GM23338 (cell line): ENCODE data around the gene DAW1. TPM values are rescaled to one million over a fixed set of nuclear protein-coding genes. Genes with fewer than 3 reads are reported as not detected.

ENCODE experiments used
- ATAC-seq: fragments of 200-7000 bp; cut with Tn5 transposase; 3 replicates; pipeline ENCODE4 v1.9.1; 2020
- DNase-seq: peaks from one replicate; pipeline ENCODE4 v3.0.0-alpha.2; 2015; ENCODE audit warnings: low spot score
- H2AFZ ChIP-seq: fragments of 200-600 bp; sonication (generic); 2 replicates; pipeline ENCODE4 v1.8.0; 2016; ENCODE audit warnings: antibody characterized with exemption, mild to moderate bottlenecking, moderate library complexity
- H3F3A ChIP-seq: fragments of 200-600 bp; sonication (generic); replicated peaks from 2 replicates; pipeline ENCODE4 v1.8.0; 2017; ENCODE audit warnings: antibody characterized with exemption, mixed run types, low read depth
- H3K27ac ChIP-seq: fragments of 200-600 bp; sonication (generic); 2 replicates; pipeline ENCODE4 v1.6.1; 2016; ENCODE audit warnings: low read depth
- H3K27me3 ChIP-seq: fragments of 200-600 bp; sonication (generic); 2 replicates; pipeline ENCODE4 v1.8.0; 2016; ENCODE audit warnings: mild to moderate bottlenecking, mixed run types, moderate library complexity; ENCODE audit not compliant: insufficient read depth
- H3K36me3 ChIP-seq: fragments of 200-600 bp; sonication (generic); 2 replicates; pipeline ENCODE4 v1.8.0; 2016; ENCODE audit warnings: mild to moderate bottlenecking; ENCODE audit not compliant: insufficient read depth
- H3K4me1 ChIP-seq: fragments of 200-600 bp; sonication (generic); 2 replicates; pipeline ENCODE4 v1.8.0; 2016; ENCODE audit warnings: mild to moderate bottlenecking, moderate library complexity; ENCODE audit not compliant: insufficient read depth
- H3K4me2 ChIP-seq: fragments of 200-600 bp; sonication (generic); 2 replicates; pipeline ENCODE4 v1.7.1; 2017; ENCODE audit warnings: mixed run types
- H3K4me3 ChIP-seq: fragments of 200-600 bp; sonication (generic); 2 replicates; pipeline ENCODE4 v1.6.1; 2016; ENCODE audit warnings: mixed run types
- H3K79me2 ChIP-seq: fragments of 200-600 bp; sonication (generic); replicated peaks from 2 replicates; pipeline ENCODE4 v1.8.0; 2017; ENCODE audit warnings: mild to moderate bottlenecking; ENCODE audit not compliant: insufficient read depth
- H3K9me2 ChIP-seq: fragments of 200-600 bp; sonication (generic); 2 replicates; pipeline ENCODE4 v1.8.0; 2017; ENCODE audit not compliant: insufficient read depth
- H4K20me1 ChIP-seq: fragments of 200-600 bp; sonication (generic); replicated peaks from 2 replicates; pipeline ENCODE4 v1.8.0; 2017; ENCODE audit warnings: mild to moderate bottlenecking; ENCODE audit not compliant: insufficient read depth
- H3K27ac Mint-ChIP-seq: 2 replicates; pipeline ENCODE4 v1.8.0; 2020; ENCODE audit warnings: inconsistent platforms, mild to moderate bottlenecking, moderate library complexity, mixed read lengths
- H3K27me3 Mint-ChIP-seq: 3 replicates; pipeline ENCODE4 v1.8.0; 2022; ENCODE audit warnings: low read depth, mild to moderate bottlenecking, moderate library complexity, mixed read lengths, inconsistent platforms; ENCODE audit not compliant: insufficient read depth, poor library complexity
- H3K36me3 Mint-ChIP-seq: 3 replicates; pipeline ENCODE4 v1.8.0; 2021; ENCODE audit warnings: low read depth, mild to moderate bottlenecking, inconsistent platforms, moderate library complexity, mixed read lengths
- H3K4me1 Mint-ChIP-seq: 3 replicates; pipeline ENCODE4 v1.8.0; 2020; ENCODE audit warnings: mild to moderate bottlenecking, inconsistent platforms, mixed read lengths
- H3K4me3 Mint-ChIP-seq: 3 replicates; pipeline ENCODE4 v1.8.0; 2021; ENCODE audit warnings: moderate library complexity, mild to moderate bottlenecking, inconsistent platforms, mixed read lengths
- H3K9me3 Mint-ChIP-seq: 3 replicates; pipeline ENCODE4 v1.8.0; 2020; ENCODE audit warnings: moderate library complexity, mild to moderate bottlenecking, inconsistent platforms, mixed read lengths
- CREB1 ChIP-seq: fragments of 250-450 bp; sonication (Bioruptor Pico); IDR thresholded peaks from 2 replicates; pipeline ENCODE4 v1.5.0; 2020; ENCODE audit warnings: low read depth, mild to moderate bottlenecking, moderate library complexity
- CTCF ChIP-seq, 2 experiments: fragments of 200-600 bp in 1 of 2; sonication (generic) in 1 of 2; conservative IDR thresholded peaks; 2 replicates each; pipeline versions ENCODE4 v1.5.1 to v1.6.1; 2016 to 2017; ENCODE audit warnings: antibody characterized with exemption in 2 of 2, low read depth in 2 of 2, mild to moderate bottlenecking in 2 of 2, moderate library complexity in 1 of 2
- ETS1 ChIP-seq: IDR thresholded peaks from 2 replicates; pipeline ENCODE4 v1.6.1; 2016; ENCODE audit warnings: antibody characterized with exemption
- EZH2 ChIP-seq: fragments of 200-600 bp; sonication (generic); IDR thresholded peaks from one replicate; pipeline ENCODE4 v1.8.0; 2017; ENCODE audit warnings: antibody characterized with exemption, mild to moderate bottlenecking, low read depth; ENCODE audit not compliant: unreplicated experiment
- EZH2phosphoT487 ChIP-seq: fragments of 200-600 bp; sonication (generic); IDR thresholded peaks from one replicate; pipeline ENCODE4 v1.8.1; 2018; ENCODE audit warnings: antibody characterized with exemption; ENCODE audit not compliant: unreplicated experiment
- JUNB ChIP-seq: IDR thresholded peaks from one replicate; pipeline ENCODE4 v1.6.1; 2016; ENCODE audit warnings: antibody characterized with exemption; ENCODE audit not compliant: unreplicated experiment
- NANOG ChIP-seq: IDR thresholded peaks from 2 replicates; pipeline ENCODE4 v1.6.1; 2016; ENCODE audit warnings: antibody characterized with exemption, borderline replicate concordance
- POLR2AphosphoS5 ChIP-seq: IDR thresholded peaks from 2 replicates; pipeline ENCODE4 v1.6.1; 2016; ENCODE audit warnings: antibody characterized with exemption, low read depth
- REST ChIP-seq: IDR thresholded peaks from one replicate; pipeline ENCODE4 v1.6.1; 2018; ENCODE audit warnings: antibody characterized with exemption; ENCODE audit not compliant: unreplicated experiment
- STAT1 ChIP-seq: IDR thresholded peaks from one replicate; pipeline ENCODE4 v1.6.1; 2016; ENCODE audit warnings: antibody characterized with exemption; ENCODE audit not compliant: unreplicated experiment
- ZNF114 ChIP-seq: fragments of 250-450 bp; sonication (Bioruptor Pico); IDR thresholded peaks from 2 replicates; pipeline ENCODE4 v1.5.0; 2020; ENCODE audit warnings: mild to moderate bottlenecking, moderate library complexity
- ZNF331 ChIP-seq: fragments of 250-450 bp; sonication (Bioruptor Pico); IDR thresholded peaks from 2 replicates; pipeline ENCODE4 v1.5.0; 2020; ENCODE audit warnings: low read depth, mild to moderate bottlenecking, moderate library complexity
- ZNF462 ChIP-seq: fragments of 250-450 bp; sonication (Bioruptor Pico); IDR thresholded peaks from 2 replicates; pipeline ENCODE4 v1.5.0; 2020; ENCODE audit warnings: mild to moderate bottlenecking, moderate library complexity
- polyA plus RNA-seq: library from polyadenylated mRNA; unstranded; fragments of >200 nt; fragmentation: Nextera tagmentation; extraction: Ambion mirVana; gene quantifications from 2 replicates; pipeline ENCODE4 v1.2.1, GENCODE V29; 2016
- total RNA-seq: library from RNA; depleted of rRNA; stranded (reverse); fragments of >200 nt; shearing (Covaris generic); gene quantifications from 2 replicates; pipeline ENCODE4 v1.2.3, GENCODE V29; 2014

Gene DAW1
- total and polyA plus RNA-seq, 2 experiments from 2014 or later, result 0.71 to 2.0 TPM

- no peak overlapping the region for H3K27ac Mint-ChIP-seq
- H3K4me1 Mint-ChIP-seq, result peaks cover 3% of the 10 kb centered on the region; the same call in 1 of the 3 replicates
- Histone ChIP-seq H2AFZ (no peak overlapping the region), H3K27me3 (no peaks in the 10 kb centered on the region), H3K9me2 (0 out of 2 replicates have a peak, but pooled peaks cover 2% of the 10 kb centered on the region), H3F3A (no peaks in the 10 kb centered on the region), H3K27ac (no peak overlapping the region), H3K4me1 (peaks cover 8% of the 10 kb centered on the region), H3K79me2 (no peaks in the 10 kb centered on the region), H3K4me3 (no peak overlapping the region), H3K36me3 (0 out of 2 replicates have a peak, but pooled peaks cover 3% of the 10 kb centered on the region), H3K4me2 (no peak overlapping the region), H4K20me1 (no peaks in the 10 kb centered on the region)
- no peak overlapping the region for H3K4me3 Mint-ChIP-seq
- ATAC-seq (no peak), DNase-seq (no peak)
- no peak for TF ChIP-seq ZNF114 (CRISPR knock-in tag)
- TF ChIP-seq ZNF462 (CRISPR knock-in tag), result no peak
- no peak for TF ChIP-seq JUNB
- TF ChIP-seq CREB1 (CRISPR knock-in tag), result no peak
- TF ChIP-seq EZH2, result no peak
- no peak for TF ChIP-seq REST
- TF ChIP-seq EZH2phosphoT487, result no peak
- TF ChIP-seq ZNF331, result no peak
- no peak for TF ChIP-seq NANOG
- no peak for TF ChIP-seq POLR2AphosphoS5
- no peak for TF ChIP-seq STAT1
- no peak for TF ChIP-seq CTCF (conservative IDR thresholded peaks at IDR 0.05; ENCODE audit: low read depth in 2 of 2)
- no peak for TF ChIP-seq ETS1
- H3K27me3 Mint-ChIP-seq, result peaks cover 1% of the 10 kb centered on the region
- peaks cover 3% of the 10 kb centered on the region; the same call in 1 of the 3 replicates for H3K36me3 Mint-ChIP-seq
- H3K9me3 Mint-ChIP-seq, result peaks cover 20% of the 10 kb centered on the region
These were observed 60.6 kb downstream of the DAW1 start for GRCh38 chr2:227932001-227932400.
